ACHN (cell line): ENCODE measurements around the gene KLK3.
"Not testable (repeated sequence)": the region's sequence is repeated elsewhere in the genome, so short reads cannot be mapped to it uniquely, and the experiment has no call there.

Experiments used
- DNase-seq: peaks from one replicate; pipeline ENCODE4 v3.0.0-alpha.2; 2015
- in situ Hi-C: cut with HindIII; loops from 2 replicates; pipeline ENCODE4 v1.10.0; 2017; ENCODE audit warnings: low sequenced_read_pairs, low pct_ligation_motif_present, low pct_unique_long_range_greater_than_20kb

KLK3 gene

DNA sequence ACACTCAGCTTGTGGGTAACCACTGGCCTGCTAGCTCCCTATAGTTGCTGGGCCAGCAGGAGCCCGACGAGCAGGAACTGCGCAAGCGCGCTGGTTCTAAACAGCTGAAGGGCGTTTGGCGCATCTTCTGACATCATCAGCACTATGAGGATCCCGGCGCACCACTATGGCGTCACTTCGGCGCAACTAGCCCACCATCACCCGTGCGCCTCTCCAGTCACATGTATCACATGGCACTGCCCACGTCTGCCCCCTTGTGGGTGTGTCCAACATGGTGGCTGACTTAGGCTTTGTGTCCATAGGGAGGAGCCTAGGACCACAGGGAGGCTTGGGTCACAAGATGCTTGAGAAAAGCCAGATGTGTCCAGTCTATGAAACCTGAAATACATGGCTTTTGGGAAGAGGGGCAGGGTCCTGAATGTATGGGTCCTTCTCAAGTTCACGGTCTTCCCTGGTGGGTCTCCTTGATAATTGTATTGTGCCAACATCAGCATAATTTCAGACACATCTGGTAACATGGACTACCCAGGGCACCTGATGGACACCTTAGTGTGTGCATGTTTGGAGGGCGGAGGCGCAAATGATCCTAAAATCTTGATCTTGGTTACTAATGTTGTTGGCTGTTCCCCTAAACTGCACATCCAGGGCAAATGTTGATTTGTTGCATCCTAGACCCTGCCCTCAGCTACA is 38.5 kb downstream of the KLK3 start:
- in situ Hi-C loops, result no loop called here
- no peak for DNase-seq

DNA sequence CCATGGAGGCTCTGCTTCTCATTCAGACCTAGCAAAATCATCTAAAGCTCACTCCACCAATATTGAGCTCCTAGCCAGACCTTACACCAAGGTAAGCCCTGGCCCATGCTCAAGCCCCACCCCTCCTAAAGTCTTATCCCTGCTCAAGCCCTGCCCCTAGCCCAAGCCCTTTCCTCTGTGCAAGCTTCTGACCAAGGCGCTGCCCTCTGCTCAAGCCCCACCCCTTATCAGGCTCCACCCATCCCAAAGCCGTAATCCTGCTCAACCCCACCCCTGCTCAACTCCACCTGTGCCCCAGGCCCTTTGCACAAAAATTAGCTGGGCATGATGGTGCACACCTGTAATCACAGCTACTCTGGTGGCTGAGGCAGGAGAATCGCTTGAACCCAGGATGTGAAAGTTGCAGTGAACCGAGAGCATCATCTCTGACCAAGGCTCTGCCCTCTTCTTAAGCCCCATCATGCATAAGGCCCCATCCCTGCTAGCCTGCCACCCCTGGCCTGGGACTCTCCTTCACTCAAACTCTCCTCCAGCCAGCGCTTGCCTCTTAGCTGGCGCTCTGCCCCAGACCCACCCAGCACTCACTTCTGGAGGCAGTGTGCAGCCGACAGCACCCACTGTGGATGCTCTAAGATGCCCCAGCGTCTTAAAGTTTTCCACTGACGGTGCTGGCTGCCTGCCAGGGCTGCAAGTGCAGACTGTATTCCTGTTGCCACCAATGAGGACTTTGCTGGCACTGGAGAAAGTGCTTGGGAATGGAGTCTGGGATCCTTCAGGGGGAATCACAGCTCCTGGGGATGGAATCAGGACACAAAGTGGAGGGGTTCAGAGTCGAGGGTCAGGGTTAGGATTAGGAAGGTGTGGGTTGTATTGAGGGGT is 40.0 kb downstream of the KLK3 start:
- no peak for DNase-seq
- in situ Hi-C loops, result no loop called here

DNA sequence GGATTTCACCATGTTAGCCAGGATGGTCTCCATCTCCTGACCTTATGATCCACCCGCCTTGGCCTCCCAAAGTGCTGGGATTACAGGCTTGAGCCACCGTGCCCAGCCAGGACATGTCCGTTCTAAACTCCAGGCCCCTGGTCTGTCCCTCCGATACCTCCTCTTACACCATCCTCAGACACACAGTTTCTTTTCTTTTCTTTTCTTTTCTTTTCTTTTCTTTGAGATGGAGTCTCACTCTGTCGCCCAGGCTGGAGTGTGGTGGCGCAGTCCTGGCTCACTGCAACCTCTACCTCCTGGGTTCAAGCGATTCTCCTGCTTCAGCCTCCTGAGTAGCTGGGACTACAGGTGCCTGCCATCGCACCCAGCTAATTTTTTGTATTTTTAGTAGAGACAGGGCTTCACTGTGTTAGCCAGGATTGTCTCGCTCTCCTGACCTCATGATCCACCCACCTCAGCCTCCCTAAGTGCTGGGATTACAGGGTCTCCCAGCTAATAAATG is 41.4 kb downstream of the KLK3 start:
- DNase-seq, in situ Hi-C loops: not testable (repeated sequence)

DNA sequence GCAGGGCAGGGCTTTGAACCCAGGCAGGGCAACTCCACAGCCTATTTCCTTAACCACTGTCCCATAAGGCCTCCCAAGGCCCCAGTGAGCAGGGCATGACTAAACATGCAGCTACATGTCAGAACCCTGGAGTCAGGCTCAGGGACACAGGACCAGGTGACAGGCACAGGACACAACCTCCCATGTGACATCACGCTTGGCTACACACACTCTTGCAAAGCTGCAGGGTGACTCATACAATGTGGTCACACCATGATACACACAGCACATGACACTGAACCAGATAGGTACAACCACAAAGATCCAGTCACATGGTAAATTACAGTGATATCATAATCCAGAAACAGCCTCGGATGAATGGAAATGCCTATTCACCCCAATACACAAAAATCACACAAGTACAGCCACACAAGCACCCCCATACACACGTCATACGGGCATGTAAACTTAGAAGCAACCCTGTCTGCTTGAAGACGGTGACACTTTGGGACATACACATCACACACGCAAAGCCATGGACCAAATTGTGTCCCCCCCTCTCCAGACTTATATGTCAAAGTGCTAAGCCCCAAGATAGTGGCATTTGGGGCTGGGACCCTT is 42.0 kb downstream of the KLK3 start:
- in situ Hi-C loops, result no loop called here
- peak; percentile 75 for DNase-seq

DNA sequence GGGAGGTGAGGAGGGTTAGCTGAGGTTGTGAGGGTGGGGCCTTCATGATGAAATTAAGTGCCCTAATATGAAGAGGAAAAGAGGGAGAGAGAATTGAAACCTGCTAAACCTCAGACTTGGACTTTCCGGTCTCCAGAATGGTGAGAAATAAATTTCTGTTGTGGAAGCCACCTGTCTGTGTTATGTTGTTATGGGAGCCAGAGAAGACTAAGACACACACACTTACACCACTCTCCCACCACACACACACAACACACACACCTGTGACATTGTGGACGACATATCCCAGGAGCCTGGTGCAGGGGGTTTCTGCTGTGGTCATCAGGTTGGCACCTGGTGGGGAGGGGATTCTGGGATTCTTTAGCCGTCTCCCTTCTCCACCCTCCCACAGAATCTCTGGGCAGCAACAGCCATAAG is 42.5 kb downstream of the KLK3 start:
- DNase-seq, result no peak
- in situ Hi-C loops, result no loop called here

DNA sequence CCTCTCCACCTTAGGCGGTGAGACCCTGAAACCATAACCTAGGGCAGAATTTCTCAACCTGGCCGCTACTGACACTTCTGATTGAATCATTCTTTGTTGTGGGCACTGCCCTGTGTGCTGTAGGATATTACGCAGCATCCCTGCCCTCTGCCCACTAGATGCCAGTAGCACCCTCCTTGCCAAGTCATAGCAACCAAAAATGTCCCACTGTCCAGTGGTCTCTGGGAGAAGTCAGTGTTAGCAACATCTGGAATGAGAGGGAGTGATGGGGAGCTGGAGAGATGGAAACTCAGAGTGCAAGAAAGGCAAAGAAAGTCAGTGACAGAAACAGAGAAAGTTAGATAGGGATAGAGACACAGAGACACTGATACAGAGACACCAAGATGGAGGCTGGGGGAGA is 42.9 kb downstream of the KLK3 start:
- in situ Hi-C loops, result no loop called here
- no peak for DNase-seq

DNA sequence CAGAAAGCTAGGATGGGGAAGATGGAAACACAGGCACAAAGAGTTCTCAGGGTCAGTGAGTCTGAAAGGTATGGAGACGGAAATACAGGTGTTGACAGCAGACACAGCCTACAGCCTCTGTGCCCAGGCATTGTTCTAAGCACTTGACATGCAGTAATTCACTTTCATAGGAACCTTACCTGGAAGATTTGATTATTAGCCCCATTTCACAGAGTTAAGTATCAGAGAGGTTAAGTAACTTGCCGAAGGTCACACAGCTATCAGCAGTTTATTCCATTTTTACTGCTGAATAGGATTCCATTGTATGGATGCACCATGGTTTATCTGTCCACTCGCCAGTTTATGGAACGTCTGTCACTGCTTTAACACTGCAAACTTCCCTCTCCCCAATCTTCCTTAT is 43.3 kb downstream of the KLK3 start:
- DNase-seq, result no peak
- in situ Hi-C loops, result no loop called here

DNA sequence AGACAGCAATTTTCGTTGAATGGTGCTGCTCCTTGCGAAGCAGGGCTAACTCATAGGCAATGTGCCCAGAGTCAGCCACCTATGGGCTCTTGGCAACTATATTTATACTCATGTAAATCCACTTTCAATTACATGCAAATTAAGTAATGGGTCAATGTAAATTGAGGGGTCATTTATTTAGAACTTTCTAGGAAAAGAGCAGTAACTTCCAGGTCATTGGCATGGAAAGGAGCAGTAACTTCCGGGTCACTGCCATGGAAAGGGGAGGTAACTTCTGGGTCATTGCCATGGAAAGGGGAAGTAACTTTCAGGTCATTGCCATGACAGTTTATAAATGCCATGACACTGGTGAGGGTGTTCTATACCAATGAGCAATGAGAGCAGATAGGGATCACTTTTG is 44.9 kb downstream of the KLK3 start:
- in situ Hi-C loops, result no loop called here
- no peak for DNase-seq

DNA sequence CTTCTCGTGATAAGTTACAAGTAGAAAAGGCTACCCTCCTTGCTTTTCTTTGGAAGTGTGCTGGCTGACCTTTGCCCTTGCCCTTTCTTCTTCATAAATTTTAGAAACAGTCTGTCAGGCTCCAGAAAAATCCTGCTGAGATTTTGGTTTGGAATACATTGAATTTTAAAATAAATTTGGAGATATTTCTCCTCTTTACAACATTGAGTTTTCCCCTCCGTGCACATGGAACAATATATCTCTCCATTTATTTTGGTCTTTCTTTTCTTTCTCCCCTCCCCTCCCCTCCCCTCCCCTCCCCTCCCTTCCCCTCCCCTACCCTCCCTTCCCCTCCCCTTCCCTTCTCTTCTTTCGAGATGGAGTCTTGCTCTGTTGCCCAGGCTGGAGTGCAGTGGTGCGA is 47.9 kb downstream of the KLK3 start:
- in situ Hi-C loops, result no loop called here
- DNase-seq, result no peak

DNA sequence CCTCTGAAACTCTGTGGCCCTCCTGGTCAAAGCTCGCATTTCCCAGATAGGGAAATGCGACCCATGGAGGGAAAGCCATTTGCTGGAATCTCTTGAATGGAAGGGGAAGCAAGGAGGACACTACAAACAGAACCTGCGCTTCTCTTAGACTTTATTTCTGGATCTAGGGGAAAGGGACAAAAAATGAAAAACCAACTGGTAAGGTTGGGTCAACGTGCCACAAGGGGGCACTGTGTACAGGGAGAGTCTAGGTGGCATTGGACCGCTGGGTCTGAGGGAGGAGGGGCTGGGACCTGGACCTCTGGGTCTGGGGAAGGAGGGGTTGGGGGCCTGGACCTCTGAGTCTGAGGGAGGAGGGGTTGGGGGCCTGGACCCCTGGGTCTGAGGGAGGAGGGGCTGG is 51.5 kb downstream of the KLK3 start:
- in situ Hi-C loops, result no loop called here
- DNase-seq, result peak; percentile 40

DNA sequence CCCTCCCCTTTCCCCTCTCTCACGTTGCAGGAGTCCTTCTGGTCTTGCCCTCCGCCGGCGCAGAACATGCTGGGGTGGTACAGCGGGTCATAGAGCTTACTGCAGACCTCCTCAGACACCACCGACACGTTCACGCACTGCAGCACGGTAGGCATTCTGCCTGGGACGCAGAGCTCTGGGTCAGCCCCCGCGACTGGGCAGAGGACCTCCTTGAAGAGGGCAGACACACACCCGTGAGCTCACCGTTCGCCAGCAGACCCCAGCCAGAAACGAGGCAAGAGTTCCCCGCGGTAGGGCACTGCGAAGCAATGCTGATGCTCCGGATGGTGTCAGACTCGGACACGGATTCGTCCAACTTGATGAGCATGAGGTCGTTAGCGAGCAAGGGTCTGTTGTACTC is 53.6 kb downstream of the KLK3 start:
- in situ Hi-C loops, result no loop called here
- DNase-seq, result no peak

DNA sequence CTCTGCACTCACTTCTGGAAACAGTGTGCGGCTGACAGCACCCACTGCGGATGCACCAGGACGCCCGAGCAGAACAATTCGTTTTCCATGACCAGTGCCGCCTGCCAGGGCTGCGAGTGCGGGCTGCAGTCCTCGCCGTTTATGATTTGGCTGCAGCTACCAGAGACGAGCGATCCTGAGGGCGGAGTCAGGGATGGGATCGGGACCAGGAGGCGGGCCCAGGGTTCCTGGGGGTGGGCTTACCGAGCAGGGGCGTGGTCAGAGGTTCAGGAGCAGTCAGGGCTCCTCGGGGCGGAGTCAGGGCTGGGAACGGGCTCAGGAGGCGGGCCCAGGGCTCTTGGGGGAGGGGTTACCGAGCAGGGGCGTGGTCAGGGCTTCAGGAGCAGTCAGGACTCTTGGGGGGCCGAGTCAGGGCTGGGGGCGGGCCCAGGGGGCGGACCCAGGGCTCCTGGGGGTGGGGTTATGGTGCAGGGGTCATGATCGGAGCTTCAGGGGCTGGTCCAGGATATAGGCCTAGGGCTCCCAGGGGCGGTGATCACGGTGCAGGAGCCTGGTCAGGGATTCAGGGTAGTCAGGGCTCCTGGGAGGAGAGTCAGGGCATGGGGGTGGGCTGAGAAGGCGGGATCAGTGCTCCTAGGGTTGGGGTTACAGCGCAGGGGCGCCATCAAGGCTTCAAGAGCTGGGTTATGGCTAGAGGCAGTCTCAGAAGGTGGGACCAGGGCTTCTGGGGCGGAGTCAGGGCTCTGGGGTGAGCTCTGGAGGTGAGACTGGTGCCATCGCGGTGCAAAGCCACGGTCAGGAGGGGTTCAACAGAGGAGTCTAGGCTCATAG is 54.7 kb downstream of the KLK3 start:
- DNase-seq, result peak; percentile 41
- in situ Hi-C loops, result no loop called here
